Glomerular visceral epithelial cell (primary cell): ENCODE measurements around the gene PDILT.
"Not testable (repeated sequence)": the region's sequence is repeated elsewhere in the genome, so short reads cannot be mapped to it uniquely, and the experiment has no call there.

Experiments used
- DNase-seq: peaks from one replicate; pipeline ENCODE4 v3.0.0-alpha.2; 2016; ENCODE audit errors: extremely low spot score

PDILT gene

DNA sequence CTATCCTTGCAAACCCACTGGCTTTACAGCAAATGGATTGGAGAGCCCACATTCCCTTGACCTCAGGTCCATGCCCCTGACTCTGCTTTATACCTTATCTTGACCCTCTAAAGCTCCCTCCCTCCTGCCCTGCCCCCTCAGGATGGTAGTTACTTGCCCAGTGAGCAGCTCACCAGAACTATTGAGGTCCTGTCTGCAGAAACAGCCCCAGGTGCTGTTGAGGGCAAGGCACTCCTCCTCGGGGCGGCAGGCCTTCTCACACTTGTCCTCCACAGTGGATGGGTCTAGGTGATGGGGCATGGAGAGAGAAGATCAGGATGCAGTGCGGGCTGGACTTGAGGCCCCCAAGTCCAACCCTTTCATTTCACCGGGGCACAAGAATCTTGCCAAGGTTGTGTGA is 81.8 kb downstream of the PDILT start:
- DNase-seq, result no peak

DNA sequence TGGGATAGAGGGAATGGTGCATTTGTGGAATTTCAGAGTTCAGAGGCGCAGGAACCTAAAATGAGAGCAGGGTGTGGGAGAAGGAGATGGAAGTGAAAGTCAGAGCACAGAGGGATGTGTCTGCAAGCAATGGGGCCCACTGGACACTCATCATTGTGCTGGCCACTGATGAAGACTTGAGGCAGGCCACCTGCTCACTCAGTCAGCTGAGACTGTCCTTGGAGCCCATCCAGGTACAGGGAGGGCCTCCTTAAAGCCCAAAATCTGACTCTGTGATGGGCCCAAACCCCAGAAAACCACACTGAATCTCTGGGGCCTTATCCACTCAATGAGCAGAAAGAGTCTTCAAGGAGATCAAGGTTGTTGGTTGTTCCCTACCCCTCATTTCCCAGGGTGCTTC is 82.9 kb downstream of the PDILT start:
- no peak for DNase-seq

DNA sequence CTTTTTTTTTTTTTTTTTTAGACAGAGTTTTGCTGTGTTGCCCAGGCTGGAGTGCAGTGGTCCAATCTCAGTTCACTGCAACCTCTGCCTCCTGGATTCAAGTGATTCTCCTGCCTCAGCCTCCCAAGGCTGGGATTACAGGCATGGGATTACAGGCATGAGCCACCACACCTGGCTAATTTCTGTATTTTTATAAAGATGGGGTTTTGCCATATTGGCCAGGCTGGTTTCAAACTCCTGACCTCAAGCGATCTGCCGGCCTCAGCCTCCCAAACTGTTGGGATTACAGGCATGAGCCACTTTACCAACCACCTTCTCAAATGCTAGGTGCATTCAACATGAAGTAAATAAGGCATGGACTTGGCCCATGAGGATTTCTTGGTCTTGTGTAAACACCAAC is 83.5 kb downstream of the PDILT start:
- not testable (repeated sequence) for DNase-seq

DNA sequence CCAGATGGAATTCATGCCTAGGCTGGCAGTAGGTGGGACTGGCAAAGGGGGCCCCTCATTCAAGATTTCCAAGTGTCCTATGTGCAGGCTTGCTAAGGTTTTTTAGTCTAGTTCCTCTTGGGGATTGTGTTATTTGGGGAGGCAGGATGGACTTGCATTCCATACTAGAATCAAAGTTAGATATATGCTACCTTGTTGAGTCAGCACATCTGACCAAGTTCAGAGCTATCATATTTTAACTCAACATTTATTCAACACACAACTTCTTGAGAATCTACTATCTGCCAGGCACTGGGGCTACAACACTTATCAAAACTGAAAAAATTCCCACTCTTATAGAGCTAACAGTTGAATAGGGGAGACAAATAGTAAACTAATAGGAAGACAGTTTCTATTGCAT is 83.9 kb downstream of the PDILT start:
- DNase-seq, result no peak

DNA sequence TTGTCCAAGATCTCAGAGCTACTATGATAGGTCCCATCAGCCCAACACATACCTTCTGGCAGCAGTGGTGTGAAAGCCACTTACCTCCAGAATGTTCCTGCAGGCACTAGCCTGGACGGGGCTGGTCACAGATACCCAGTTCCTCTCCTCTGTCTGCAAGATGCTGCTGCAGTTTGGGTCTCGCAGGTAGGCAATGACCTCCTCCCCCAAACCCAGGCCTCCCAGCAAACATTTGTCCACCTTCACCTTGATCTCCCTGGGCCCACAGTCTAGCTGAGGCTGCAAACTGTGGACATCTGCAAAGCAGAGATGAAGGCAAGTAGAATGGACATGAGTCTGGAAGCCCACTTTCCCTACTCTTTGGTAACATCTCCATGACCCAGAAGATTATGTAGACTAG is 84.4 kb downstream of the PDILT start:
- no peak for DNase-seq

DNA sequence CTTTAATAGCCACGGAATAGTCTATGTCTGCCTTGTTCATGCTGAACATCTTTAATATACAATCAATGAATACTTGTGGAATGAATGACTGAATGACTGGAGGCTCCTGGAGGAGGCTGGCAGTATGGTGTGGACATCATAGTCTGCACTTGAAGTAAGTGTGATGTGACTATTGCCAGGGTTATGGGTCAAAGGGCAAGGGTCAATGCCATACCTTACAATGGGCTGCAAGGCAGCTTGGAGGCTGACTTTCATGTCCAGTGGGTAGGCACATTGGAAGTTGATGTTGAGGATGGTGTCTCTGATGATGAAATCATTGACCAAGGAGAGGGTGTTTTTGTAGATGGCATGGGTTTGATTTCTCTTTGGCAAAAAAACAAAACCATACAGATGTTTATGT is 85.1 kb downstream of the PDILT start:
- no peak for DNase-seq

DNA sequence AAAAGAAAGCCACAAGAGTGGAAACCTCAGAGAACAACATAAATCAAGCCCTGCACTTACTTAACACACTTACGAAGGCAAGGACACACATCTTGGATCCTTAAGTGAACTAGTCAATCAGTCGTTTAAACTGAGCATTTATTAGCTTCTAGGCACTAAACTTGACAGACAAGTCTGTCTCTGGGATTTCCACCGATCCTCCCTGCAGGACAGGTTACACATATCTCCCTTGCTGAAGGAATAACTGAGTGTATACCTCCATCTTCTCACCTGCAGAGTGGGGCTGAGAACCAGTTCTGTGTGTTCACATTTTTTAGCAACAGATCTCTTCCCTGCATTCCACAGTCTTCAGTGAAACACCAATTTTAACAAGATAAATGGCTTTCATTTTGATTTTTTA is 86.1 kb downstream of the PDILT start:
- DNase-seq, result no peak

DNA sequence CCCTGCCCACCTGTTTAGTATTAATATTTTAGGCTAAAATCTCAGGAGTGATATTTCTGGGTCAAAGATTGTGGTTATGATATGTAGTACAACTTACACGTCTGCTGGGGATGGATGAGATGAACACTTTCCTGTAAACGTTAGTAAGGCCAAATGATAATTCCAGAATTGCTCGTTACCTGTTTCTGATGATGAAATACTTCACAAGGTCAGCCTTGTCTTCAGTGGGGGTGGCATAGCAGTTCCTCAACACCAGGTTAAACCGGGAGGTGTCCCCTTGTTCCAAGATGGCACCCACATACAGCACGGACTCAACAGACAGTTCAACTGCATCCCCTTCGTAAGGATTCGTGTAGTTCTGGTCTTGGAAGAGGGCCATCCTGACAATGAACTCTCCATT is 86.5 kb downstream of the PDILT start:
- DNase-seq, result no peak

DNA sequence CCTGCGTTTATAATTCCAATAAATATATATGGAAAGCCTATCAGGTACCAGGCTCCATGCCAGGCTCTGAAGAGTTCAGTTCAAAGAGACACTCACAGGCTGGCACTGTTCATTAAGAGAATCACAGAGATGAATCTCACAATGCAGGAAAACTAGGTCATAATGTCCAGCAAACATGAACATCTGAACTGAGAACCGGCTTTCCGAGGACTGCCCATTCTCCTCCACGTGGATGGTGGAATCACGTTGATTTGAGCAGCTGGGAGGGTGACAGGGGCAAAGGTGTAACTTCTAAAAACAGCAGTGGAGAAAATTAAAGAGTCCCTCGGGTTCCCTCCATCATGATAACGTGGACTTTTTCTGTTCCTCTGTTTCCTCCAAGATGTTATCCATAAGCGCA is 87.4 kb downstream of the PDILT start:
- DNase-seq, result no peak

DNA sequence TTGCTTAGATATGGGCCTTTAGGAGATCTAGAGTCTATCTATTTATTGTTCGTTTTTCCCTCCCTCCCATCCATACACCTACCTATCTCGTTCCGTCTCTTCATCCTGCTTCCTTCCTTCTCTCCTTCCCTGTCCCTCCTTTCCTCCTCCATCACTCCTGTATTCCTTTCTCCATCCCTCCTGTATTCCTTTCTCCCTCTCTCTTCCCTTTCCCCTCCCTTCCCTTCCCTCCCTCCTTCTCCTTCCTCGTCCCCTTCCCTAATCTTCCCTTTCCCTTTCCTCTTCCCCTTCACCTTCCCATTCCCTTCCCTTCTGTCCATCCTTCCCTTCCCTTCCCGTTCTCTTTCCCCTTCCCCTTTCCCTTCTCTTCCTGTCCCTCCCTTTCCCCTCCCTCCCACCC is 87.8 kb downstream of the PDILT start:
- DNase-seq, result no peak

DNA sequence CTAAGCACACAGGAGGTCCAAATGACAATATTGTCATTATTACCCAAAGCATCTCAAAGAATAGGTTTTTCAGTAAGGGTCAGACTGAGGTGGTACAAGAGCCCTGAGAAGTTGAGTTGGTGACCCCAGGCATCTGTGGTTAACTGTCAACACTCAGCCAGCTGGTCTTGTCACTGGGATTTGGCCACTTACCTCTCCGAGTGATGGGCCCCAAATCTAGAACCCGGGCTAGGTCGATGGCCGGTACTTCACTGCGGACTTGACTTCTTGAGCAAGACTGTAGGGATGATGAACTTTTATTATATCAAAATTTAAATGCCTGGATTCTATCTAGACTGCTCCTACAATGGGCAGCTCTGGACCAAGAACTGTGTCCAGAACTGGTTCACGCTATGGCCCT is 88.8 kb downstream of the PDILT start:
- DNase-seq, result no peak

DNA sequence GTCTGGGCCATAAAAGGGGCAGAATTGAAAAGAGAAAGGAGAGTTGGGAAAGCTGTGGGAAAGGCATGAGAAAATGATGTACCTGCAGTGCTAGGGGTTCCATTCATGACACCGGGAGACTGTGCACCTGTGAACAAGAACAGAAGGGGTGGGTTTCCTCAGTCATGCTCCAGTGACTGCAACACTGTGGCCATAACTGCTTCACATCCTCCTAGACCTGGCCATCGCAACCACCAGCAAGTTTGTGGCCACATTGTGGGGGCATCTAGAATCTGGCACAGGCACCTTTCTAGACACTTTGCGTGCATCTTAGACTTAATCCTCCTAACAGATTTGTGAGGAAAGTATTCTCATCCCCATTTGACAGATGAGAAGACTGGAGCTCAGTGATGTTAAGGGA is 90.0 kb downstream of the PDILT start:
- DNase-seq, result no peak

DNA sequence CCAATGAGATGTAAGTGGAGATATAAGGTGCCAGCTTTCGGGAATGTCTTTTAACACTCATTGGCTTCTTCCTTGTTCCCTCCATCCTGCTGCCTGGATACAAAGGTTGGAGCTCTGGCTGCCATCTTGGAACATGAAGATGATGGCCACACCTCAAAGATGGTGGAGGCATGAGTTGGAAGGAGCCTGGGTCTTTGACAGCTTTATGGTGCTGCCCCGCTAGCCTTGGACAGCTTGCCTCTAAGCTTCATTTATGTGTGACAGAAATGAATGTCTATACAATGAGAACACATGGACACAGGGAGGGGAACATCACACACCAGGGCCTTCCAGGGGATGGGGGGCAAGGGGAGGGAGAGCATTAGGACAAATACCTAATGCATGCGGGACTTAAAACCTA is 90.8 kb downstream of the PDILT start:
- no peak for DNase-seq

DNA sequence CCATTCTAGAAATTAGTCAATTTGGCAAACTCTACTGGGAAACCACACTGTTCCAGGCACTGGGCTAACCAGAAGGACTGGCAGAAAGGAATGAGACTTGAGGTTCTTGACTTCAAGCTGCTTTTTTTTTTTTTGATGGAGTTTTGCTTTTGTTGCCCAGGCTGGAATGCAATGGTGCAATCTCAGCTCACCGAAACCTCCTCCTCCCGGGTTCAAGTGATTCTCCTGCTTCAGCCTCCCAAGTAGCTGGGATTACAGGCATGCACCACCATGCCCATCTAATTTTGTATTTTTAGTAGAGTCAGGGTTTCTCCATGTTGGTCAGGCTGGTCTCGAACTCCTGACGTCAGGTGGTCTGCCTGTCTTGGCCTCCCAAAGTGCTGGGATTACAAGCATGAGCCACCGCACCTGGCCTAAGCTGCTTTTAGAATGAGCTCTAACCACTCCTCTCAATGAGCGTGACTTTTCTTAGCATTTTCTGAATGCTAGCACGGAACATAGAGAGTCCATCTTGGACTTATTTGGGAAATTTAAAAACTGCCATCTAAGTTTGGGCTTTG is 91.9 kb downstream of the PDILT start:
- not testable (repeated sequence) for DNase-seq

DNA sequence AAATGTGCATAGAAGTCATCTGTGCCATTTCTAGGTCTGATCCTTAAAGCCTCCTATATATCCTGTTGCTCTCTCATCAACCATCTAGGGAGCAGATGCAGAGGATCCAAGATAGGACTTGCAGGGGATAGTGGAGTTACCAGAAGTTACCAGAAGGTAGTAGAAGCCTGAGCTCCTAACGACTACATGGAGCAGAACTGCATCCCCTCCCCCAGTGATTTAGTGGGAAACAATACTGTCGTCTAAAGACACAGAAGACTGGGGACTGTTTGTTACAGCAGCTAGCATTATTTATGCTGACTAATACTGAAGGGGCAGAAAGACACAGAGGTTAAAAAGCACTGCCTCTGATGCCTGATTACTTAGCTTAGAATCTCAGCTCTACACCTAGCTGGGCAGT is 93.0 kb downstream of the PDILT start:
- no peak for DNase-seq

DNA sequence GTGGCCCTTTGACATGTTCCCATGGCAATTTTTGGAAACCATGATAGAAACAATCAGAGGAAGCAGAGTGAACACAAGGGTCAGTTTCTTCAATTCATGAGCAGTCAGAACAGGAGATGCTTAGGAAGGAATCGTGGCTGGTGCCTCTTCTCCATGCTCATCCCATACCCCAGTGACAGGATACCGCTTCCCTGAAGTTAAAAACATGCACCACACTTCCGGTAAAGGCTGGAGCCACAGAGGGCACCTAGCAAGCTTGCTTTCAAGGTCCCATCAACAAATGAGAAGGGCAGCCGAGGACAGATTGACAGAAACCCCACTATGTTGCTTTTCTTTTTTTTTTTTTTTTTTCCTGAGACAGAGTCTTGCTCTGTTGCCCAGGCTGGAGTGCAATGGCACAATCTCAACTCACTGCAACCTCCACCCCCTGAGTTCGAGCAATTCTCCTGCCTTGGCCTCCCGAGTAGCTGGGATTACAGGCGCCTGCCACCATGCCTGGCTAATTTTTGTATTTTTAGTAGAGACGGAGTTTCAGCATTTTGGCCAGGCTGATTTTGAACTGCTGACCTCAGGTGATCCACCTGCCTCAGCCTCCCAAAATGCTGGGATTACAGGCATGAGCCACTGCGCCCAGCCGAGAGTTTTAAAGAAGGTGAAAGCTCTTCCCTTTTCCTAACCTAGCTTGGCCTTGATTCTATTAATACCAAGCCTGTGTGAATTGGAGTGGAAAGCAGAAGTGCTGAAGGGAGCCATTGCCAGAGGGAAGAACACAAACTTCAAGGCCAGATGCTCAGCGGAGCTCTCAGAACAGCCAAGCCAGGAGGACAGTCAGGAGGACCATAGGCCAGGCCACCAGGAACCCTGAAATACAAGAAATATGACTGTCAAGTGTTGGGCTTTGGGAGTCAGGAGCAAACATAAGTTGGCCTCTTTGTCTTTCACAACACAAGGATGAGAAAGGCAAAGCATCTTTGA is 93.8 kb downstream of the PDILT start:
- DNase-seq, result no peak

DNA sequence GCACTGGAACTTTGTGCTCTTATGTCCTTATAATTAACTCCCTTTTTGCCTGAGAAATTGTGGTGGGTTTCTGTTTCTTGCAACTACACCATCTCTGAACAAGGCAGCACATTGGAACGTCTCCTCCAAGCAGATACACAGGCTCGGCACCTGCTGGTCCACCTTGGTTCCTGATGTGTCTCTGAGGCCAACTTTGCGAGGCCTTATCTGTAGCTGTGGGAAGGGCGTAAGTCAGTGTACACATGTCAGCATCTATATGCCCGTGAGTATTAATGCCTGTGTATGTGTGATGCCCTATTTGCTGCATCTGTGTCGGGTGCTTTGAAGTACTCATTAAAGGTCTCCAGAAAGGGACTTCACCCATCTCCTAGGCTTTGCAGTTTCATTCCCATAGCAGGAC is 94.8 kb downstream of the PDILT start:
- DNase-seq, result no peak
